GM19467 (cell line): ENCODE measurements around the gene ZBED6.
"Not testable (repeated sequence)": the region's sequence is repeated elsewhere in the genome, so short reads cannot be mapped to it uniquely, and the experiment has no call there.

Source experiments
- ATAC-seq: cut with Tn5 transposase; IDR thresholded peaks from one replicate; pipeline ENCODE4 v1.9.1; 2021; ENCODE audit warnings: mild to moderate bottlenecking, moderate library complexity; ENCODE audit not compliant: unreplicated experiment

The ZBED6 gene, protein sequence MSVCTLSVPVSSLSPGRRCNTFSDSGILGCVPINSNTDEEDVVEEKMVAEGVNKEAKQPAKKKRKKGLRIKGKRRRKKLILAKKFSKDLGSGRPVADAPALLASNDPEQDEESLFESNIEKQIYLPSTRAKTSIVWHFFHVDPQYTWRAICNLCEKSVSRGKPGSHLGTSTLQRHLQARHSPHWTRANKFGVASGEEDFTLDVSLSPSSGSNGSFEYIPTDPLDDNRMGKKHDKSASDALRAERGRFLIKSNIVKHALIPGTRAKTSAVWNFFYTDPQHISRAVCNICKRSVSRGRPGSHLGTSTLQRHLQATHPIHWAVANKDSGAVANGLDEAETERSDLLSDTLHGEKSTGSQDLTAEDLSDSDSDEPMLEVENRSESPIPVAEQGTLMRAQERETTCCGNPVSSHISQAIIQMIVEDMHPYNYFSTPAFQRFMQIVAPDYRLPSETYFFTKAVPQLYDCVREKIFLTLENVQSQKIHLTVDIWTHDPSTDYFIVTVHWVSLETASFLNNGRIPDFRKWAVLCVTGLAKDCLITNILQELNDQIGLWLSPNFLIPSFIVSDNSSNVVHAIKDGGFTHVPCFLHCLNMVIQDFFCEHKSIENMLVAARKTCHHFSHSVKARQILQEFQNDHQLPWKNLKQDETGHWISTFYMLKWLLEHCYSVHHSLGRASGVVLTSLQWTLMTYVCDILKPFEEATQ (N-terminal part only)

DNA sequence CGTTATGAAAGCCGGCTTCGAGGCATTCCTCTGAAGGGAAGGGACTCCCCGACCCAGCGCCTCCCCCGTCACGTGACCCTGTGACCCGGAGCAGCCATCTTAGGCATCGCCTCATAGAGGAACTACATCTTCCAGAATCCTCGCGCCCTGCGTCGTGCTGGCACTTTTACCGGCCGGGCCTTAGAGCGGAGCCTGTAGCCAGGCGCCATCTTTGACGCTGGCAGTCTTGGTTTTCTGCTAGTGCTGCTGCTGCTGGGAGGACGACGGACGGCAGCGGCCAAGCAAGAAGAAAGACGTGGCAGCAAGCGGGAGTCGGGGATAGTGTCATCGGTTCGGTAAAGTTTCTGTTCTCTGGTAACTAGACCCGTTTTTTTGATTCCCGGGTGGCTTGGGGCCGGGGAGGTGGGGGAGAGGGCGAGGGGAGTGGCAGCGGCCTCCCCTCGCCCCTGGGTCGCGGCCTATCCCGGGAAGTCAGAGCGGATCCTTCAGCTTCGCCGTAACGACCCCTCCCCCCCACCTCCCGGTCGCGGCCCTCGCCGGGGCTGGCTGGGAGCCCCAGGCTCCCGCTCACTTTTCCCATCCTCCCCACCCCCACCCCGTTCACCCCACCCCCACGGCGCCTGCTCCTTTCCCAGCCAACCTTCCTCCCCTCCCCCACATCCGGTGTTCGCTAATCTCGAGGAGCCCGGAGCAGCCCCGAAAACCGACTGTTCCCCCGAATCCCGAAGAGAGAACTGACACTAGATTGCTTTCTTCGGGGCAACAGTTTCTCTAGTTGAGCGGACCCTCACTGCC is at the start of gene ZBED6, which contains the start of gene ZC3H11A:
Gene ZBED6, plus strand, starts transcription at position 183 of the 795 bp plus-strand sequence. CDS start 1,900 bp downstream, outside the sequence.
Gene ZC3H11A, plus strand, starts transcription at position 183 of the 795 bp plus-strand sequence. CDS start 21,448 bp downstream, outside the sequence.
- ATAC-seq: peak; percentile 98

DNA sequence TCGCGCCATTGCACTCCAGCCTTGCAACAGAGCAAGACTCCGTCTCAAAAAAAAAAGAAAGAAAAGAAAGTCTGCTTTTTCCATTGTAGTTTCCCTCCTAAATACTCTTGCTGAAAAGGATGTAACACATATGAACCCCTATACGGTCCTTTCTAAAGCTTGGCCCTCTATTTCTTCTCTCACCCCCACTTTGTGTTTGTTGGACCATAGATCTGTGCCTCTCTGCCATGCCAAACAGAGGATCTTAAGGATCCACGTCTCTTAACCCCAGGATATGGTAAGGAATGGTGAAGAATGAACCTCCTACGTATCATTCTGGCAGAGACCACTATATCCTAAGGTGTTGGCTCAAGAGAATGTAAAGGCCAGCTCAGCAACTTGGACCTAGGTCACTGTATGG is 49.1 kb upstream of the ZBED6 start:
- ATAC-seq: no peak

DNA sequence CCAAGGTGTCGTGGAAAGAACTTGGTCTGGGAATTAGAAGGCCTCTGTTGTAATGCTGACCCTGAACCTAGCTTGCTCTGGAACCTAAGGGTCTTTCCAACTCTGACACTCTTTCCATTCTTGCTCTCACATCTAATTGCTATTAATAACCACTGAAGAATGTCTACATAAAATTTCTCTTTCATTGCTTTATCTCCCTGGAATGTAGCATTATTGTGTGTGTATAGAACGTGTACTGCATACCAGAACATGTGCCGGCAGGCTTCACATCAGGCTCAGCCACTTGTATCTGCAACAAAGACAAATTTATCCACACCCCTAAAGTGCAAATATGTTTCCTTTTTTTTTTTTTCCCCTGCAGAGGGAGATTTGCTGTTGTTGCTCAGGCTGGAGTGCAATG is 44.4 kb upstream of the ZBED6 start:
- ATAC-seq: no peak

- not testable (repeated sequence) for ATAC-seq
Observed at GRCh38 chr1:203751618-203752361, 43.6 kb upstream of the ZBED6 start.

- peak; percentile 71 for ATAC-seq
Observed at GRCh38 chr1:203754455-203754864, 41.0 kb upstream of the ZBED6 start.

DNA sequence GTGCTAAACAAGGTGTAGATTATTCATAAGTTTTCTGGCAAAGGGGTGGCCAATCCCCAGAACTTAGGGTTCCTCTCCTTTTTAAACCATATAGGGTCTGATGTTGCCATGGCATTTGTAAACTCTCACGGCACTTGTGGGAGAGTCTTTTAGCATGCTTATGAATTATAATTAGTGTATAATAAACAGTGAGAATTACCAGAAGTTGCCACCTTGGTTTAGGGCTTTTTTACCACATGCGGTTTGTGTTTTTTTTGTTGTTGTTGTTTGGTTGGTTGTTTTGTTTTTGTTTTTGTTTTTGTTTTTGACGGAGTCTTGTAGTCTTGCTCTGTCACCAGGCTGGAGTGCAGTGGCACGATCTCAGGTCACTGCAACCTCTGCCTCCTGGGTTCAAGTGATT is 39.4 kb upstream of the ZBED6 start:
- ATAC-seq: no peak

DNA sequence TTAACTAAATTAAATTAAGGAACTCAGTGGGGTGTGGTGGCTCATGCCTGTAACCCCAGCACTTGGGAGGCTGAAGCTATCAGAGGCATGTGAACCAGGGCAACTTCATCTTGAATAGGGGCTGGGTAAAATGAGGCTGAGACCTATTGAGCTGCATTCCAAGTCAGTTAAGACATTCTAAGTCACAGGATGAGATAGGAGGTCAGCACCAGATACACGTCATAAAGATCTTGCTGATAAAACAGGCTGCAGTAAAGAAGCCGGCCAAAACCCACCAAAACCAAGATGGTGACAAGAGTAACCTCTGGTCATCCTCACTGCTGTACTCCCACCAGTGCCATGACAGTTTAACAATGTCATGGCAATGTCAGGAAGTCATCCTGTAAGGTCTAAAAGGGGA is 36.7 kb upstream of the ZBED6 start:
- not testable (repeated sequence) for ATAC-seq

DNA sequence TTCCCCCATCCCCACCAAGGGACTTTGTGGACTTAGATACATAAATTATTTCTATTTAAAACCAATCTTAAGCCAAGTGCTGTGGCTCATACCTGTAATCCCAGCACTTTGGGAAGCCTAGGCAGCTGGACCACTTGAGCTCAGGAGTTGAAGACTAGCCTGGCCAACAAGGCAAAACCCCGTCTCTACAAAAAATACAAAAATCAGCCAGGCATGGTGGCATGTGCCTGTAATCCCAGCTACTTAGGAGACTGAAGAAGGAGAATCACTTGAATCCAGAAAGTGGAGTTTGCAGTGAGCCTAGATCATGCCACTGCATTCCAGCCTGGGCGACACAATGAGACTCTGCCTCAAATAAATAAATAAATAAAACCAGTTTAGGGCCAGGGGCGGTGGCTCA is 34.9 kb upstream of the ZBED6 start:
- ATAC-seq: no peak

DNA sequence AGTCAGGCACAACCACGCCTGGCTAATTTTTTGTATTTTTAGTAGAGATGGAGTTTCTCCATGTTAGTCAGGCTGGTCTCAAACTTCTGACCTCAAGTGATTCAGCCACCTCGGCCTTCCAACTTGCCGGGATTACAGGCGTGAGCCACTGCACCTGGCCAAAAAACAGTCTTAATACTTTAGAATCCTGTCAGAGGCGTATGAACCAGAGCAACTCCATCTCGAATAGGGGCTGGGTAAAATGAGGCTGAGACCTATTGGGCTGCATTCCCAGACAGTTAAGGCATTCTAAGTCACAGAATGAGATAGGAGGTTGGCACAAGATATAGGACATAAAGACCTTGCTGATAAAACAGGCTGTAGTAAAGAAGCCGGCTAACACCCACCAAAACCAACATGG is 33.5 kb upstream of the ZBED6 start:
- ATAC-seq: not testable (repeated sequence)

- no peak for ATAC-seq
Observed at GRCh38 chr1:203763505-203763904, 31.9 kb upstream of the ZBED6 start.

- no peak for ATAC-seq
Observed at GRCh38 chr1:203764105-203765028, 31.1 kb upstream of the ZBED6 start.

DNA sequence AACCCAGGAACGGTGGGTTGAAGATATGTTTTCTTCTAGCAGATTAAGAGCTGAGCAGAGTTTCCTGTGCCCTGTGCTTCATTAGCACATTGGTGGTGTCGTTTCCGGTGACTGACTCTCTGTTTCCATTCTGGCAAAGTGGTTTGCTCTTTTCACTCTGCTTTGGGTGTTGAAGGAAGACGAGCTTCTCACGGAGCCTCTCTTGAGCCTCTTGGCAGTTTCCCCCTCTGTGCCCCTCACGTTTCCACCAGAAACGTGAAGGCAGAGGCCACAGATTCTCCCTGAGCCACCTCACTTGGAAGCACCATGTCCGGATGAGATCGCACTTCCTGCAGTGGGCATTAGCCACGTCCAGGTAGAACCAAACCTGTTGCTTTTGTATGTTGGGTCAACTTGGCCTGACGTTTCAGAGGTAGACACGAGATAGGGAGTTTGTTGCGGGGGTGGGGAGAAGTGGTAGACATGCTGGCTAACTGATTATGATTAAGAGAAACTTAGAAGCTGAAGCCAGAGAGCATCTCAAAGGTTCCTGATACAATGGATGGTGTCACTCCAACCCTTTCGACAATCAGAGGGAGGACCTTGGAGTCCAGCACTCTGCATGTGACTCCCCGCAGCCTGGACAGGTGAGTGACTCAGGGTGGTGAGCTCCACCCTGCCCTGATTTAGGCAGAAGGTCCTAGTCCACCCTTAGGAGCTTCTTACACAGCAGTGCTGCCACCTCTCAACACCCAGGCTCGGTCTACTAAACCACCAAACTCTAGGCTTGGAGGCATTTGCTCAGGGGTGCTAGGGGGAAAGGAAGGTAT is 30.2 kb upstream of the ZBED6 start, which contains the start of gene LAX1:
Gene LAX1, plus strand, starts transcription at position 155 of the 809 bp plus-strand sequence. Its CDS starts 383 bp downstream, at position 538.
- ATAC-seq: peak; percentile 83

GRCh38 chr1:203768256-203768655 is 27.2 kb upstream of the ZBED6 start:
- ATAC-seq: no peak

DNA sequence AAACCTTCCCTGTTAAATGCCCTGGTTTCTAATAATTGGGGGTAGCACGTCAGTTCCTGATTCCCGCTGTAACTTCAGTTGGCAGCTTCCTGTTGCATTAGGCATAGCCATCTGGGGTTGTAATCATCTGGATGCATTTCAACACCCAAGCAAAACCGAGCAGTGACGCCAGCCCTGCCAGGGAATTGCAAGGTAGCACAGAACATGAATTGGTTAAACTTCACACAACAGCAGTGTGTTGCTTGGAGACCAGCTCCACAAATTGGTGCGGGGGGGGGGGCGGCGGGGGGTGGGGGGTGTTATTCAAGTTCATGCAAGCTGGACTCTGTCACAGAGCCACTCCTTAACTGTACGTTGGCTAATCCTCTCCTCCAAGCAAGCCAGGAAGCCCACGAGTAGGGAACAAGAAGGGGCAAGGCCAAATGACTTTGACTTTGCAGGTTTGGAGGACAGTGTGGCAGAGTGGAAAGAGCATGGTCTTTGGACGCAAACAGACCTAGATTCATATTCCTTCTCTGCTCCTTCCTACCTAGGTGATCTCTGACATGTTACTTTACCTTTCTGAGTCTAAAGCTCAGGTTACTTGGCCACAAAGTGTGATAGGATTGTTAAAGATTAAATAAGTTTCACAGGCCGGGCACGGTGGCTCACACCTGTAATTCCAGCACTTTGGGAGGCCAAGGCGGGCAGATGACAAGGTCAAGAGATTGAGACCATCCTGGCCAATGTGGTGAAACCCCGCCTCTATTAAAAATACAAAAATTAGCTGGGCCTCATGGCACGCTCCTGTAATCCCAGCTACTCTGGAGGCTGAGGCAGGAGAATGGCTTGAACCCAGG is 25.7 kb upstream of the ZBED6 start:
- ATAC-seq: no peak

- ATAC-seq: no peak
Observed at GRCh38 chr1:203771901-203772301, 23.5 kb upstream of the ZBED6 start.

- ATAC-seq: no peak
Observed at GRCh38 chr1:203772836-203773235, 22.6 kb upstream of the ZBED6 start.

- no peak for ATAC-seq
Observed at GRCh38 chr1:203776636-203777035, 18.8 kb upstream of the ZBED6 start.

DNA sequence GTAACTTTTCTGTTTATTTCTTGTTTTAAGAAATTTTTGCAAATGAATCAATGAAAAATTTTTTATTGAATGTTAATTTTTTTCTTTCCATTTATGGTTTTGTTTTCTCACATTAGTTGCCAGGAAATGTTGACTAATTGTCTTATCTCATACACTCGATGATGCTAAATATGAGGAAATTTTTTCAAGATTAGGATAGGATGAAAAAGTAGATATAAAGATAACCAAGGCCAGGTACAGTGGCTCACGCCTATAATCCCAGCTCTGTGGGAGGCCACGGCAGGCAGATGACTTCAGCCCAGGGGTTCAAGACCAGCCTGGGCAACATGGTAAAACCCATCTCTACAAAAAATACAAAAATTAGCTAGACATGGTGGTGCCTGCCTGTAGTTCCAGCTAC is 17.8 kb upstream of the ZBED6 start:
- ATAC-seq: no peak
